Parathyroid adenoma (tissue), 2 donors: ENCODE results near the gene NANOS3.
A peak's percentile ranks its signal among the peaks of the same experiment; 100 is the strongest.

ENCODE experiments used
- H2AFZ ChIP-seq: fragments of 300-600 bp; sonication (generic); one replicate; pipeline ENCODE4 v1.7.0; 2017; ENCODE audit warnings: antibody characterized with exemption, mild to moderate bottlenecking
- H3K27ac ChIP-seq: fragments of 300-600 bp; sonication (generic); one replicate; pipeline ENCODE4 v1.7.0; 2017
- H3K27me3 ChIP-seq: fragments of 300-600 bp; sonication (generic); one replicate; pipeline ENCODE4 v1.7.0; 2017; ENCODE audit warnings: low read length; ENCODE audit not compliant: control insufficient read depth, insufficient read depth
- H3K36me3 ChIP-seq: fragments of 300-600 bp; sonication (generic); one replicate; pipeline ENCODE4 v1.7.0; 2017; ENCODE audit warnings: low read length; ENCODE audit not compliant: control insufficient read depth, insufficient read depth
- H3K4me1 ChIP-seq: fragments of 300-600 bp; sonication (generic); one replicate; pipeline ENCODE4 v1.7.0; 2017; ENCODE audit warnings: control low read depth
- H3K4me2 ChIP-seq: fragments of 300-600 bp; sonication (generic); one replicate; pipeline ENCODE4 v1.7.0; 2017; ENCODE audit warnings: low read length
- H3K4me3 ChIP-seq: fragments of 300-600 bp; sonication (generic); one replicate; pipeline ENCODE4 v1.7.0; 2017; ENCODE audit warnings: low read depth, low read length
- H3K79me2 ChIP-seq: fragments of 300-600 bp; sonication (generic); one replicate; pipeline ENCODE4 v1.7.0; 2017; ENCODE audit warnings: control low read depth
- H3K9ac ChIP-seq: fragments of 300-600 bp; sonication (generic); one replicate; pipeline ENCODE4 v1.7.0; 2017; ENCODE audit warnings: mild to moderate bottlenecking
- H3K9me3 ChIP-seq: fragments of 300-600 bp; sonication (generic); one replicate; pipeline ENCODE4 v1.7.0; 2017; ENCODE audit warnings: low read length; ENCODE audit not compliant: control insufficient read depth
- TF ChIP-seq, protein P1 (sequence below): fragments of 300-600 bp; sonication (generic); IDR thresholded peaks from one replicate; pipeline ENCODE4 v1.7.0; 2017; ENCODE audit warnings: antibody characterized with exemption, mild to moderate bottlenecking
- donor health status: primary hyperparathyroidism.

NANOS3 gene

GRCh38 chr19:13861714-13862531 lies 15.0 kb upstream of the NANOS3 start:
- H2AFZ ChIP-seq, result peak overlapping the region; percentile 100
- TF ChIP-seq, protein P1, sequence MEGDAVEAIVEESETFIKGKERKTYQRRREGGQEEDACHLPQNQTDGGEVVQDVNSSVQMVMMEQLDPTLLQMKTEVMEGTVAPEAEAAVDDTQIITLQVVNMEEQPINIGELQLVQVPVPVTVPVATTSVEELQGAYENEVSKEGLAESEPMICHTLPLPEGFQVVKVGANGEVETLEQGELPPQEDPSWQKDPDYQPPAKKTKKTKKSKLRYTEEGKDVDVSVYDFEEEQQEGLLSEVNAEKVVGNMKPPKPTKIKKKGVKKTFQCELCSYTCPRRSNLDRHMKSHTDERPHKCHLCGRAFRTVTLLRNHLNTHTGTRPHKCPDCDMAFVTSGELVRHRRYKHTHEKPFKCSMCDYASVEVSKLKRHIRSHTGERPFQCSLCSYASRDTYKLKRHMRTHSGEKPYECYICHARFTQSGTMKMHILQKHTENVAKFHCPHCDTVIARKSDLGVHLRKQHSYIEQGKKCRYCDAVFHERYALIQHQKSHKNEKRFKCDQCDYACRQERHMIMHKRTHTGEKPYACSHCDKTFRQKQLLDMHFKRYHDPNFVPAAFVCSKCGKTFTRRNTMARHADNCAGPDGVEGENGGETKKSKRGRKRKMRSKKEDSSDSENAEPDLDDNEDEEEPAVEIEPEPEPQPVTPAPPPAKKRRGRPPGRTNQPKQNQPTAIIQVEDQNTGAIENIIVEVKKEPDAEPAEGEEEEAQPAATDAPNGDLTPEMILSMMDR, result peak; percentile 98
- peak overlapping the region; percentile 78 for H3K27ac ChIP-seq
- no peaks in the 10 kb centered on the region for H3K79me2 ChIP-seq
- H3K9me3 ChIP-seq, result no peaks in the 10 kb centered on the region
- H3K9ac ChIP-seq, result no peak overlapping the region
- no peaks in the 10 kb centered on the region for H3K36me3 ChIP-seq
- H3K27me3 ChIP-seq, result no peaks in the 10 kb centered on the region
- H3K4me1 ChIP-seq, result peaks cover 11% of the 10 kb centered on the region
- H3K4me3 ChIP-seq, result peak overlapping the region; percentile 38
- peak overlapping the region; percentile 84 for H3K4me2 ChIP-seq

DNA sequence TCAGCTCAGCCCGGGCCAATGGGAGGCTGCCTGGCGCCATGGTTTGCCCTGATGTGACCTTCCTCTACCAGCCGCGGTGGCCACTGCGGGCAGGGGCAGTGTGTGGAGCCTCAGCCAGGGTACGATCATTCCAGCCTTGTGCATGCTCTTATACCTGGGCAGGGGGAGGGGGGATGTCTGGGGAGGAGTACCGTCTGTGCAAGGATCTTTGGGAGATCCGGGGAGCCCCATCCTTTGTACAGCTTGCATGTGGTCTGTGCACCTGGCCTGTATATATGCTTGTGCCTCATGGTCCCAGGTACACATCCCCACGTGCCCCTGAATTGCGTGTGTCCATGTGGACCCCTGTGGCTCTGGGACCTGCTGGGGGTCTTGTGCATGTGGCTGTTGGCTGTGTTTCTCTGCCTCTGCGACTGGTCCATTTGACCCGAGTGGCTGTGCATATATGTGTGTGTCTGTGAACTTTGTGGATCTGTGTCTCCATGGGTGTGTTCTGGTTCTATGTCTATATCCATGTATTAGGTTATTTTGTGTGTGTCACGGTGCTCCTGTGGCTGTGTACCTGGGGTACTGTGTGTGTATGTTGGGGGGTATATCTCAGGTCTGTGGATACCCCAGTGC lies 12.8 kb upstream of the NANOS3 start:
- TF ChIP-seq, protein P1, result no peak
- Histone ChIP-seq H3K4me3 (no peak overlapping the region), H3K79me2 (no peaks in the 10 kb centered on the region), H3K27ac (peak overlapping the region; percentile 57), H3K9me3 (no peaks in the 10 kb centered on the region), H3K36me3 (no peaks in the 10 kb centered on the region), H2AFZ (peak overlapping the region; percentile 91), H3K27me3 (no peaks in the 10 kb centered on the region), H3K4me2 (no peak overlapping the region), H3K4me1 (peaks cover 11% of the 10 kb centered on the region), H3K9ac (no peak overlapping the region)

GRCh38 chr19:13864667-13865570 lies 12.0 kb upstream of the NANOS3 start:
- Histone ChIP-seq H2AFZ (peak overlapping the region; percentile 91), H3K27me3 (no peaks in the 10 kb centered on the region), H3K36me3 (no peaks in the 10 kb centered on the region), H3K4me1 (peaks cover 11% of the 10 kb centered on the region), H3K79me2 (no peaks in the 10 kb centered on the region), H3K4me3 (no peak overlapping the region), H3K27ac (peak overlapping the region; percentile 57), H3K9me3 (no peaks in the 10 kb centered on the region), H3K9ac (no peak overlapping the region), H3K4me2 (peak overlapping the region; percentile 68)
- TF ChIP-seq, protein P1, result no peak

DNA sequence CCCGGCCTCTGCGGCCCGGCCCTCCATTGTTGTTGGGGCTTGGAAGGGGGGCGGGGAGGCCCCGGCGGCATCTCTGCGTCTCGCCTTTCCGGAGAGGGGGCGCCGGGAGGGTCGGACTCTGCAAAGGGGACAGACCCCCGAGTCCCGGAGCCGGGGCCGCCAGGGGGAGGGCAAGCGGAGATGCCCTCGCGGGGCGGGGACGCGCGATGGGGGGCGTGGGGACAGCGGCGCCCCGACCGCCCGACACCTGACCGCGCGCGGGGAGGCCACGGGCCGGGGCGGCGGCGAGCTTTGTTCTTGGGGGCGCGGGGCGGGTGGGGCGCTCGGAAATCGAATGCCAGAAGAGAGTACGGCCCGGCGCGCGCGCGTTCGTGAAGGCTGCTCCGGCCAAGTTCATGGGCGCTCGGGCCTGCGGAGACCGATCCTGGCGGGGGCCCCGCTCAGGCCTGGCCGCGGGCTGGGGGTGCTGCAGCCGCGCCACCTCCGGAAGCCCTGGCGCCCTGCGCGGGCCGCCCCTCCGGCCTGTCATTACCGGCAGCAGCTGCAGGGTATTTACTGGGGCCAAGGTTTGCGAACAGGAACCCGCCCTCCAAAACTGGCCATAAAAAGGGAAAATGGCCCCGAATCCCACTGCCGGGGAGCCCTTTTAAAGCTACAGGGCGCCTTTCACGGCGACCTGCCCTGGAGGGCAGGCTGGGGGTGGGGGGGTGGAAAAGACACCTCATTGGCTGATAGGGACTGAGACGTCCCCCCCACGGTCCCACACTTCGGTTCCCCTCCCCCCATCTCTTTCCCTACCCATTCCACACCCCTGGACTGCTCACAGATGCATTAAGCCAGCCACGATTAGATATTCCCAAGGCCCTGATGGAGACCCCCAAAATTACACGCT lies 11.1 kb upstream of the NANOS3 start:
- TF ChIP-seq, protein P1, result peak; percentile 6
- H3K4me3 ChIP-seq, result peak overlapping the region; percentile 73
- peak overlapping the region; percentile 84 for H2AFZ ChIP-seq
- no peaks in the 10 kb centered on the region for H3K79me2 ChIP-seq
- H3K27me3 ChIP-seq, result no peaks in the 10 kb centered on the region
- H3K4me1 ChIP-seq, result peaks cover 11% of the 10 kb centered on the region
- H3K9me3 ChIP-seq, result no peaks in the 10 kb centered on the region
- H3K4me2 ChIP-seq, result peak overlapping the region; percentile 68
- no peaks in the 10 kb centered on the region for H3K36me3 ChIP-seq
- peak overlapping the region; percentile 61 for H3K27ac ChIP-seq
- H3K9ac ChIP-seq, result peak overlapping the region; percentile 55
